Keratinocyte (primary cell): ENCODE data around the gene PBX4.

Experiments used
- EZH2 ChIP-seq: IDR thresholded peaks from one replicate; pipeline ENCODE4 v1.6.1; 2012; ENCODE audit warnings: inconsistent platforms, mild to moderate bottlenecking, low read length, moderate library complexity
- TF ChIP-seq, protein P1 (sequence below), 3 experiments: IDR thresholded peaks in 1 of 3; conservative IDR thresholded peaks in 1 of 3; optimal IDR thresholded peaks in 1 of 3; 2 replicates in 2 of 3; 3 replicates in 1 of 3; pipeline versions ENCODE3 to v1.5.1; 2011; ENCODE audit warnings: low read length in 3 of 3, mild to moderate bottlenecking in 3 of 3, moderate library complexity in 2 of 3, control low read depth in 1 of 3, inconsistent platforms in 1 of 3; ENCODE audit not compliant: insufficient read depth in 2 of 3; ENCODE audit errors: extremely low read depth in 1 of 3

DNA sequence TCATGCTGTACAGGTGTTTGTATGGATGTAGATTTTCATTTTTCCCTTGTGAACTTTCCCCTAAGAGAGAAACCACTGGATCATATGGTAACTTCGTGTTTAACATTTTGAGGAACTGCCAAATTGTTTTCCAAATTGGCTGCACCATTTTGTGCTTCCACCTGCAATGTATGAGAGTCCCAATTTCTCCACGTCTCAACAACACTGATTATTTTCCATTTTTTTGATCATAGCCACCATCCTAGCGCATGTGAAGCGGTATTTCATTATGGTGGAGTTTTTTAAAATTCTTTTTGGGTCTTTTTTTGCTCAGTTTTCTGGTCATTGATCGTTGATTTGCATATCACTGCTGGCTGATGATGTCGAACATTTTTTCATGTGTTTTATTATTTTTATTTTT is 97.5 kb downstream of the PBX4 start:
- TF ChIP-seq, protein P1, sequence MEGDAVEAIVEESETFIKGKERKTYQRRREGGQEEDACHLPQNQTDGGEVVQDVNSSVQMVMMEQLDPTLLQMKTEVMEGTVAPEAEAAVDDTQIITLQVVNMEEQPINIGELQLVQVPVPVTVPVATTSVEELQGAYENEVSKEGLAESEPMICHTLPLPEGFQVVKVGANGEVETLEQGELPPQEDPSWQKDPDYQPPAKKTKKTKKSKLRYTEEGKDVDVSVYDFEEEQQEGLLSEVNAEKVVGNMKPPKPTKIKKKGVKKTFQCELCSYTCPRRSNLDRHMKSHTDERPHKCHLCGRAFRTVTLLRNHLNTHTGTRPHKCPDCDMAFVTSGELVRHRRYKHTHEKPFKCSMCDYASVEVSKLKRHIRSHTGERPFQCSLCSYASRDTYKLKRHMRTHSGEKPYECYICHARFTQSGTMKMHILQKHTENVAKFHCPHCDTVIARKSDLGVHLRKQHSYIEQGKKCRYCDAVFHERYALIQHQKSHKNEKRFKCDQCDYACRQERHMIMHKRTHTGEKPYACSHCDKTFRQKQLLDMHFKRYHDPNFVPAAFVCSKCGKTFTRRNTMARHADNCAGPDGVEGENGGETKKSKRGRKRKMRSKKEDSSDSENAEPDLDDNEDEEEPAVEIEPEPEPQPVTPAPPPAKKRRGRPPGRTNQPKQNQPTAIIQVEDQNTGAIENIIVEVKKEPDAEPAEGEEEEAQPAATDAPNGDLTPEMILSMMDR (optimal IDR thresholded peaks at IDR 0.05 in 1 of 3, IDR thresholded peaks at IDR 0.05 in 1 of 3, conservative IDR thresholded peaks at IDR 0.05 in 1 of 3; ENCODE audit: extremely low read depth in 1 of 3, insufficient read depth in 2 of 3, low read length in 3 of 3) = no peak
- no peak for TF ChIP-seq EZH2
